SK-N-SH (cell line): Measurements from ENCODE around the gene JPH3. TPM values are rescaled to one million over a fixed set of nuclear protein-coding genes. Genes with fewer than 3 reads are reported as not detected.

Source experiments
- CTCF ChIA-PET: fragments of 300-600, 350-600 bp; formaldehyde crosslinking; extraction: SDS; loops from one replicate; lab custom pipeline; 2021; lab: Yijun Ruan, JAX
- POLR2A ChIA-PET: fragments of 350-600 bp; sonication (Branson Sonifier 250); formaldehyde crosslinking; extraction: SDS; loops from one replicate; lab custom pipeline; 2020; ENCODE audit warnings: antibody characterized with exemption, inconsistent platforms; lab: Yijun Ruan, JAX
- DNase-seq: peaks from one replicate; pipeline ENCODE4 v3.0.0; 2012
- H2AFZ ChIP-seq: fragments of 200-600 bp; sonication (generic); 2 replicates; pipeline ENCODE4 v1.8.1; 2016; ENCODE audit warnings: antibody characterized with exemption, mild to moderate bottlenecking, low read depth
- H3F3A ChIP-seq: fragments of 200-600 bp; sonication (generic); replicated peaks from 2 replicates; pipeline ENCODE3; 2016; ENCODE audit warnings: antibody characterized with exemption, mild to moderate bottlenecking; ENCODE audit not compliant: insufficient read depth
- H3K27ac ChIP-seq, 2 experiments: fragments of 200-500 bp in 1 of 2; fragments of 200-600 bp in 1 of 2; sonication (Bioruptor generic) in 1 of 2; sonication (generic), shearing (Covaris generic) in 1 of 2; 2 replicates each; pipeline versions ENCODE4 v1.5.1 to v1.6.1; 2014 to 2016; ENCODE audit warnings: low read depth in 2 of 2, inconsistent platforms in 1 of 2, low read length in 1 of 2, mild to moderate bottlenecking in 1 of 2, mixed read lengths in 1 of 2
- H3K27me3 ChIP-seq: fragments of 200-600 bp; sonication (generic), shearing (Covaris generic); 2 replicates; pipeline ENCODE4 v1.6.1; 2016; ENCODE audit warnings: mixed run types; ENCODE audit not compliant: insufficient read depth
- H3K36me3 ChIP-seq, 2 experiments: fragments of 200-500 bp in 1 of 2; fragments of 200-600 bp in 1 of 2; sonication (Bioruptor generic) in 1 of 2; sonication (generic) in 1 of 2; replicated peaks in 1 of 2; 2 replicates each; pipeline versions ENCODE3 to v1.5.1; 2014 to 2016; ENCODE audit warnings: low read length in 1 of 2, mild to moderate bottlenecking in 1 of 2; ENCODE audit not compliant: insufficient read depth in 2 of 2, control insufficient read depth in 1 of 2
- H3K4me1 ChIP-seq, 2 experiments: fragments of 200-500 bp in 1 of 2; fragments of 200-600 bp in 1 of 2; sonication (Bioruptor generic) in 1 of 2; sonication (generic), shearing (Covaris generic) in 1 of 2; 2 replicates each; pipeline versions ENCODE4 v1.5.1 to v1.6.1; 2014 to 2016; ENCODE audit warnings: low read depth in 1 of 2, low read length in 1 of 2, mixed run types in 1 of 2; ENCODE audit not compliant: insufficient read depth in 2 of 2, control insufficient read depth in 1 of 2
- H3K4me2 ChIP-seq: fragments of 200-600 bp; sonication (generic), shearing (Covaris generic); 2 replicates; pipeline ENCODE4 v1.6.1; 2017; ENCODE audit warnings: mixed run types
- H3K4me3 ChIP-seq, 2 experiments: fragments of 200-500 bp in 1 of 2; fragments of 200-600 bp in 1 of 2; sonication (Bioruptor generic) in 1 of 2; sonication (generic), shearing (Covaris generic) in 1 of 2; 2 replicates each; pipeline versions ENCODE4 v1.5.1 to v1.8.1; 2014 to 2016; ENCODE audit warnings: low read depth in 2 of 2, inconsistent platforms in 1 of 2, low read length in 1 of 2, mild to moderate bottlenecking in 1 of 2, mixed read lengths in 1 of 2, moderate library complexity in 1 of 2
- H3K79me2 ChIP-seq: fragments of 200-600 bp; sonication (generic); 2 replicates; pipeline ENCODE4 v1.8.1; 2017; ENCODE audit warnings: mild to moderate bottlenecking; ENCODE audit not compliant: insufficient read depth
- H3K9ac ChIP-seq: fragments of 200-600 bp; sonication (generic); 2 replicates; pipeline ENCODE4 v1.6.1; 2017; ENCODE audit warnings: mixed run types
- H3K9me2 ChIP-seq: fragments of 200-600 bp; sonication (generic); 2 replicates; pipeline ENCODE4 v1.6.1; 2017; ENCODE audit warnings: mixed run types
- H3K9me3 ChIP-seq: fragments of 200-600 bp; sonication (generic); 2 replicates; pipeline ENCODE4 v1.6.1; 2017; ENCODE audit warnings: mixed run types, mild to moderate bottlenecking, moderate library complexity
- H4K20me1 ChIP-seq: fragments of 200-600 bp; sonication (generic); 2 replicates; pipeline ENCODE4 v1.6.1; 2017; ENCODE audit warnings: mild to moderate bottlenecking, mixed run types; ENCODE audit not compliant: insufficient read depth
- FOXM1 ChIP-seq: IDR thresholded peaks from 2 replicates; pipeline ENCODE4 v1.4.0; 2012; ENCODE audit warnings: low read depth, mild to moderate bottlenecking
- GATA2 ChIP-seq: sonication (generic); formaldehyde crosslinking; IDR thresholded peaks from 2 replicates; pipeline ENCODE4 v1.5.0; 2020; ENCODE audit warnings: mild to moderate bottlenecking, missing genetic modification reagents
- JUND ChIP-seq: IDR thresholded peaks from 2 replicates; pipeline ENCODE4 v1.4.0; 2012
- MEF2A ChIP-seq: IDR thresholded peaks from 2 replicates; pipeline ENCODE4 v1.4.0; 2012; ENCODE audit warnings: low read depth, borderline replicate concordance
- REST ChIP-seq: IDR thresholded peaks from 2 replicates; pipeline ENCODE4 v1.6.1; 2012; ENCODE audit warnings: mild to moderate bottlenecking, low read depth, low read length, moderate library complexity
- RFX5 ChIP-seq: IDR thresholded peaks from 2 replicates; pipeline ENCODE4 v1.6.1; 2012; ENCODE audit warnings: mild to moderate bottlenecking, improper control_type of control experiment, low read length
- SIN3A ChIP-seq: IDR thresholded peaks from 2 replicates; pipeline ENCODE4 v1.6.1; 2012; ENCODE audit warnings: low read depth, mild to moderate bottlenecking, low read length, moderate library complexity, borderline replicate concordance
- USF1 ChIP-seq: IDR thresholded peaks from 2 replicates; pipeline ENCODE4 v1.4.0; 2012; ENCODE audit warnings: low read depth, borderline replicate concordance
- WGBS: methylation state at CpG from one replicate; pipeline ENCODE4 v1.1.6; 2017; ENCODE audit warnings: low lambda C conversion rate; 5-methylcytosine and 5-hydroxymethylcytosine counted together
- polyA plus RNA-seq, 3 experiments: library from polyadenylated mRNA; depleted of rRNA; stranded (reverse); fragments of >200 nt; gene quantifications; 2 replicates each; pipeline ENCODE4 v1.2.3, GENCODE V29; 2012

JPH3 gene
- polyA plus RNA-seq, 1 of the 3 experiments (the other 2 are of a cell fraction) = 0.25 TPM

- ChIA-PET POLR2A (no interaction called here), CTCF (interaction anchor here (0.7 to 1.7 kb wide), 3 partner anchors 19 to 28 kb away, joined by 3 to 9 read pairs (median 4); no protein-coding TSS in a partner anchor)
- 76% methylated on average over 13 of the region's 20 CpGs for WGBS
Observed at GRCh38 chr16:87608400-87608985, 6.2 kb downstream of the JPH3 start.

DNA sequence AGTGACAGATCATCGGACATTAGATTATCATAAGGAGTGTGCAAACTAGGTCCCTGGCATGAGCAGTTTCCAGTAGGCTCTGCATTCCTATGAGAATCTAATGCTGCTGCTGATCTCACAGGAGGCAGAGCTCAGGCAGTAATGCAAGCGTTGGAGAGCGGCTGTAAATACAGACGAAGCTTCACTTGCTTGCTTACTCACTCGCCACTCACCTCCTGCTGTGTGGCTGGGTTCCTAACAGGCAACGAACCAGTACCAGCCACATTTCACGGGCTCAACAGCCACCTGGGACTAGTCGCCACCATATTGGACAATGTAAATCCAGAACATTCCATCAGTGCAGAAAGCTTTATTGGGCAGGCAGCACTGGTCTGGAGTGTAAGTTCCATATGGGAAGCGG is 7.7 kb downstream of the JPH3 start:
- Histone ChIP-seq H3K9me3 (no peaks in the 10 kb centered on the region), H3K27me3 (peaks cover 24% of the 10 kb centered on the region), H2AFZ (no peak overlapping the region), H3F3A (no peaks in the 10 kb centered on the region), H3K4me2 (no peak overlapping the region), H3K36me3 (no peaks in the 10 kb centered on the region), H3K9ac (no peak overlapping the region), H3K27ac (no peak overlapping the region), H3K4me3 (no peak overlapping the region), H3K79me2 (no peaks in the 10 kb centered on the region), H3K9me2 (no peaks in the 10 kb centered on the region), H4K20me1 (no peaks in the 10 kb centered on the region), H3K4me1 (peaks cover 0 to 12% of the 10 kb centered on the region in 2 experiments; a peak in 1 of 4 replicates)
- POLR2A ChIA-PET = no interaction called here
- 53% methylated on average over 9 of the region's 9 CpGs for WGBS
- no peak for DNase-seq
- CTCF ChIA-PET = interaction anchor here (2.4 kb wide), 1 partner anchor 26 kb away, joined by 7 read pairs; no protein-coding TSS in a partner anchor
- TF ChIP-seq JUND = no peak
- TF ChIP-seq MEF2A = no peak
- TF ChIP-seq REST = no peak
- TF ChIP-seq GATA2 = no peak
- TF ChIP-seq FOXM1 = no peak
- no peak for TF ChIP-seq SIN3A
- no peak for TF ChIP-seq USF1

More at GRCh38 chr16:87608400-87608985, 6.2 kb downstream of the JPH3 start:
- Histone ChIP-seq H3K79me2 (no peaks in the 10 kb centered on the region), H3K36me3 (no peaks in the 10 kb centered on the region), H2AFZ (no peak overlapping the region)
- peak; percentile 98 for TF ChIP-seq REST
- TF ChIP-seq RFX5 = no peak
- no peak for TF ChIP-seq SIN3A
- TF ChIP-seq, all 33 proteins: peak for 1
- no peaks in the 10 kb centered on the region for H3K9me2 ChIP-seq
- no peak overlapping the region for H3K4me2 ChIP-seq
- H3K27ac ChIP-seq = no peak overlapping the region
- H3K4me1 ChIP-seq = peaks cover 0 to 20% of the 10 kb centered on the region in 2 experiments; a peak in 1 of 4 replicates
- H3K9me3 ChIP-seq = no peaks in the 10 kb centered on the region
- peaks cover 40% of the 10 kb centered on the region for H3K27me3 ChIP-seq
- no peak overlapping the region for H3K9ac ChIP-seq
- no peak for DNase-seq
- H4K20me1 ChIP-seq = no peaks in the 10 kb centered on the region
- H3K4me3 ChIP-seq = no peak overlapping the region
- no peaks in the 10 kb centered on the region for H3F3A ChIP-seq
